ENCODE measurements around the gene CEP72.

Gene CEP72, protein sequence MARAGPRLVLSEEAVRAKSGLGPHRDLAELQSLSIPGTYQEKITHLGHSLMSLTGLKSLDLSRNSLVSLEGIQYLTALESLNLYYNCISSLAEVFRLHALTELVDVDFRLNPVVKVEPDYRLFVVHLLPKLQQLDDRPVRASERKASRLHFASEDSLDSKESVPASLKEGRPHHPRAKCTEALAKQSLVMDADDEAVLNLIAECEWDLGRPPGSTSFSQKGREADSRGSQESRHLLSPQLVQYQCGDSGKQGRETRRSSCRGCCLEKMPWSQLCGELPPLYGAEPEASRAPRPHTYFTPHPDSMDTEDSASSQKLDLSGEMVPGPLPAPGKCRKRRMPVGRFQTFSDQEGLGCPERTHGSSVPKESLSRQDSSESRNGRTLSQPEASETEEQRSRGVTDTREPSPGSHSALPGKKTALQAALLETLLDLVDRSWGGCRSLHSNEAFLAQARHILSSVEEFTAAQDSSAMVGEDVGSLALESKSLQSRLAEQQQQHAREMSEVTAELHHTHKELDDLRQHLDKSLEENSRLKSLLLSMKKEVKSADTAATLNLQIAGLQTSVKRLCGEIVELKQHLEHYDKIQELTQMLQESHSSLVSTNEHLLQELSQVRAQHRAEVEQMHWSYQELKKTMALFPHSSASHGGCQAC

DNA sequence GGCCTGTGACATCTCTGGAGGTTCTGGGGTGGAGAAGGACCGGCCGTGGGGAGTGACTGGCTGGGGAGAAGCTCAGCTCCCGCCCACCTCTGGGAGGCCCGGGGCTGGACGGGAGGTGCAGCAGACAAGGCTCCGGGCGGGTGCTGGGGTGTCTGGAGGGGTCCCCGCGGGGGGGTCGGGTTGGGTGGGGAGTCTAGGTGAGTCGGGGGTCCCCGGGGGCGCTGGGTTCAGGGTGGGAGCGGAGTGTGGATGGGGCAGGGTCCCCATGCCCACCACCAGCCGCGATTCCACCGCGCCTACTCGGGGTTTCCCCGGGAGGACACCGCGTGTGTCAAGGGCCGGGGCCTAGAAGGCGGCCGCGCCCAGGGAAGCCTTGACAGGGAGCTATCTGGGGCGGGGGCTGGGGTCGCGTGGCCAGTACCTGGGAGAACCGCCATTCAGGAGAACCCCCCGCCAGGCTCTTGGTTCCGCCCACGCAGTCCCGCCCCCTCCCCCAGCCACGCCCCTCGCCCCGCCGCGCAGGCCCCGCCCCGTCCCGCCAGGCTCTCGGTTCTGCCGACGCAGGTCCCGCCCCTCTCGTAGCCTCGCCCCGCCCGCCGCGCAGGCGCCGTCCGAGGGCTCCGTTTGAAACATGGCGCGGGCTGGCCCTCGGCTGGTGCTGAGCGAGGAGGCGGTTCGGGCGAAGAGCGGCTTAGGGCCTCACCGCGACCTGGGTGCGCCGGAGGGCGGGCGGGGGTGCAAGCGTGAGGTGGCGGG lies at the start of gene CEP72:
TSS of gene CEP72 (plus strand) at position 610 of the 756 bp plus-strand sequence. CDS start at position 632, 22 bp downstream.
- H3K27ac Mint-ChIP-seq: peak within 1 kb of the TSS; percentile 93
- peaks cover 9% of the 10 kb centered on the region for H3K27me3 Mint-ChIP-seq
- H3K9me3 Mint-ChIP-seq: peaks cover 9% of the 10 kb centered on the region
- H3K4me3 Mint-ChIP-seq: peak within 1 kb of the TSS; percentile 98
- peak; percentile 96 for DNase-seq
- peak; percentile 77 for ATAC-seq
- peaks cover 45% of the 10 kb centered on the region for H3K4me1 Mint-ChIP-seq
- peaks cover 16% of the 10 kb centered on the region for H3K36me3 Mint-ChIP-seq (ENCODE audit: low read depth)

DNA sequence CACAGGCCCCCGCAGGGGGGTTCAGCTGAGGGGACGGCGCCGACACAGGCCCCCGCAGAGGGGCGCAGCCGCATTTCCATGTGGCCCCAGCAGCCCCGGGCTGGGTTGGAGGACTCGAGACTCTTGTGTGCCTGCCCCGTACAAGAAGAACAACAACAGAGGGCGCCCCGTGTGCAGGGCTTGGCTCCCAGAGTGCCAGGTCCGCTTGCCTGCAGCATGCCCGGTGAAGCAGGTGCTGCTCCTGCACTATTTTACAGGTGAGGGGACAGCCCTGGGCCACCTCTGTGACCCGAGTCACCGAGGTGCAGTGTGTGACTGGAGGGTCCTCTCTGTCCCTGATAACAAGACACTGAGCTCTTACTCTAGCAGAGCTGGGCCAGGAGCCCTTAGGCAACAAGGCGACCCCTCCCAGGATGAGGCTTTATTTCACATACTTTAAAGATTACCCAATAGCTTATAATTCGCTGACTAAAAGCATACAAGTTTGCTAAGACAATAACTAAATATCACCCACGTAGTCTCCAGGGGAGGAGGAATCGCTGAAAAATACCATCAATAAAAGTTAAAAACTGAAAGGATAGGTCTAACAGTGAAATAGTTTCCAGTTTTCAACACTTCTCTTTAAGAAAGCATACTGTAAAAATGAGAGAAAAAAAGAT lies 46.2 kb upstream of the CEP72 start:
- no peaks in the 10 kb centered on the region for H3K9me3 Mint-ChIP-seq
- DNase-seq (no peak), ATAC-seq (no peak)
- H3K27me3 Mint-ChIP-seq: peaks cover 28% of the 10 kb centered on the region
- no peaks in the 10 kb centered on the region for H3K4me1 Mint-ChIP-seq
- H3K27ac Mint-ChIP-seq: no peak overlapping the region
- no peak overlapping the region for H3K4me3 Mint-ChIP-seq
- no peaks in the 10 kb centered on the region for H3K36me3 Mint-ChIP-seq (ENCODE audit: low read depth)

DNA sequence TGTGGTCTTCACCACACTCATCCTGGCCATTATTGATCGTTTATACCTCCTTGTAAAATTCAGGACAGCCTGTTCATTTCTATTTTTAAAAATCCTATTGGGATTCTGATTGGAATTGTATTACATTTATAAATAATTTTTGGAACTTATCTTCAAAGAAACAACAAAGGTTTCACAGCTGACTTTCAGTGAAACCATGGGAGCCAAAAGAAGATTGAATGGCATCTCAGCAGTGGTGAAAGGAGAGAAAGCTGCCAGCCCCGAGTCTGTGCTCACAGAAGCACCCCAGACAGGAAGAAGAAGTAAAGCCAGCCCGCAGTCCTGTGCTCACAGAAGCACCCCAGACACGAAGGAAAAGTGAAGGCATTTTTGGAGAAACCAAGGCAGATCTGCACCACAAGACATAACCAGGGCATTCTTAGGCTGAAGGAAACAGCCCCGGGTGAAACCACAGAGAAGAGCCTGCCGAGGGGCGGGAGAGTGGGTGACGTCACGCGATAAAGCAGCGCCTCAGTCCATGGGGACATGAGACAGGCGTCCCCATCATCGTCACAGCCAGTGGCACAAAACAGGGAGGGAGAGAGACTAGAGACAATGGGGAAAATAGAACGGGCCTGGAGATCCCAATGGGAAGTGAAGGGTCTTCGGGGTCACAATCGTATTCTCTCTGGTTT lies 45.4 kb upstream of the CEP72 start:
- Mint-ChIP-seq H3K36me3 (ENCODE audit: low read depth) (no peaks in the 10 kb centered on the region), H3K9me3 (no peaks in the 10 kb centered on the region), H3K4me3 (no peak overlapping the region), H3K27ac (no peak overlapping the region), H3K27me3 (peaks cover 25% of the 10 kb centered on the region), H3K4me1 (no peaks in the 10 kb centered on the region)
- DNase-seq (no peak), ATAC-seq (no peak)

DNA sequence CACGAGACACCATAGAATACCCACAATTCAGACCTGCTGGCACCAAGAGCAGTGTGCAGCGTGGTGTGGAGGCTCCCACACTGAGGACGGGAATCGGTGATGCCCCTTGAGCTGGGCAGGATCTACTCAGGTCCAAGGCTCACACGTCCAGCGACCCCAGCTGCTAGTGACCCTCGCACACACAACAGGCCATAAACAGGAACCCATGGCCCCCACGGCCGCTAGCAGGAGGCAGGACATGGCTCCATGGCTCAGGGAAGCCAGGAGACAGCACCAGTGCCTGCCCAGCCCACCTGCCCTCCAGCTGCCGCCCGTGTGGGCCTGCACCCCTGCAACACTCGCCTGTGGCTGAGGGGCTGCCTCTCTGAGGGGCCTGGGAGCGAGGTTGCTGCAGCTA lies 44.5 kb upstream of the CEP72 start:
- H3K9me3 Mint-ChIP-seq: no peaks in the 10 kb centered on the region
- H3K27me3 Mint-ChIP-seq: peaks cover 27% of the 10 kb centered on the region
- no peaks in the 10 kb centered on the region for H3K4me1 Mint-ChIP-seq
- ATAC-seq: no peak
- H3K27ac Mint-ChIP-seq: no peak overlapping the region
- no peak for DNase-seq
- no peak overlapping the region for H3K4me3 Mint-ChIP-seq
- H3K36me3 Mint-ChIP-seq (ENCODE audit: low read depth): no peaks in the 10 kb centered on the region

DNA sequence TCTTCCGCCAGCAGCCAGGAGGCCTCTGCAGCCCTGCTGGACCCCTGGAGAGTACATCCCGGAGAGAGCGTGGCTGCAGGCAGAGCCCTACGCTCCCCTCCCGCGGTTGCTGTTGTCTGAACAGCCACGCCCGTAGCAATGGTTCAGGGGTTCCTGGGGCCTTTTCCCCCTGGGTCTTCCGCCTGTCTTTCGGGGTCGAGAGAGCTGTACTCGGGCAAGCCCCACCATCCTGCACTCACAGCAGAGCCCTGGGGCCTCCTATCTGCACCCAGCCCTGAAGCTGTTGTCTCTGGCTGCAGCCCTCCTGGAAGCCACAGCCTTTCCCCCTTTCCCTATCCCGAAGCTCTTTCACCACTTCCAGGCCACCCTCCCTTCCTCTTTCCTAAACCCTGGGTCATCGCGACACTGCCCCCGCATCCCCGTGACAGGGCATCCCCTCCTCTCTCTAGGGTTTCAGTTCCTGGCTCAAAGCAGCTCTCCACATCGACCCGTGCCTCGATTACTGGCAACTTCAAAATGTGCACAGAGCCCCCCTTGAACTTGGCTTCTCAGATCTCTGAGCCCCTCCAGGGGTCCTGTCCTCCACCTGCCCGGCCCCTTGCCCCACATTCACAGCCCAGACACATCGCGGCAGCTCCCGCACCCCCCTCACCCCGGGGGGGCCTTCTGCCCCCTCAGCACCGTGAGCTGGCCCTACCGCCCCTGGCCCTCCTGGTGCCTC lies 43.9 kb upstream of the CEP72 start:
- Mint-ChIP-seq H3K27ac (no peak overlapping the region), H3K9me3 (no peaks in the 10 kb centered on the region), H3K36me3 (ENCODE audit: low read depth) (no peaks in the 10 kb centered on the region), H3K4me3 (no peak overlapping the region), H3K27me3 (peaks cover 27% of the 10 kb centered on the region), H3K4me1 (no peaks in the 10 kb centered on the region)
- no peak for ATAC-seq
- no peak for DNase-seq

DNA sequence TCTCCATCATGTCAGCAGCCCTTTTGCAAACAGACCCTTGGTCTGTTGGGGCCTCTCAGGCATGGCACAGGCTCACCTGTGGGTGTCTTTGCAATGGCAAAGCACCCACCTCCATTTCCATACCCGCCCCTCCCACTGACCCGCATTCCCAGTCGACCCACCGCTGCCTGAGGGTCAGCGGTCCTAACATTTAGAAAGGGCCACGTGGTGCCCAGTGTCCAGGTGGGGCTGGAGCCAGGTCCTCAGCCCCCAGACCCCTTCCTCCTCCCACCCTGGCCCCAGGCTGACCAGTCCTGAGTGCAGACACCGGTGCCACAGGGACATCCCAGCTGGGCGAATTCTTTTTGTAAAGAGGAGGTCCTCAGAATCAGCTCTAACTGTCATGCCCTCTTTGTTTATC lies 43.3 kb upstream of the CEP72 start:
- H3K4me1 Mint-ChIP-seq: no peaks in the 10 kb centered on the region
- no peak overlapping the region for H3K27ac Mint-ChIP-seq
- DNase-seq (no peak), ATAC-seq (no peak)
- no peaks in the 10 kb centered on the region for H3K9me3 Mint-ChIP-seq
- H3K4me3 Mint-ChIP-seq: no peak overlapping the region
- H3K36me3 Mint-ChIP-seq (ENCODE audit: low read depth): no peaks in the 10 kb centered on the region
- peaks cover 31% of the 10 kb centered on the region for H3K27me3 Mint-ChIP-seq

DNA sequence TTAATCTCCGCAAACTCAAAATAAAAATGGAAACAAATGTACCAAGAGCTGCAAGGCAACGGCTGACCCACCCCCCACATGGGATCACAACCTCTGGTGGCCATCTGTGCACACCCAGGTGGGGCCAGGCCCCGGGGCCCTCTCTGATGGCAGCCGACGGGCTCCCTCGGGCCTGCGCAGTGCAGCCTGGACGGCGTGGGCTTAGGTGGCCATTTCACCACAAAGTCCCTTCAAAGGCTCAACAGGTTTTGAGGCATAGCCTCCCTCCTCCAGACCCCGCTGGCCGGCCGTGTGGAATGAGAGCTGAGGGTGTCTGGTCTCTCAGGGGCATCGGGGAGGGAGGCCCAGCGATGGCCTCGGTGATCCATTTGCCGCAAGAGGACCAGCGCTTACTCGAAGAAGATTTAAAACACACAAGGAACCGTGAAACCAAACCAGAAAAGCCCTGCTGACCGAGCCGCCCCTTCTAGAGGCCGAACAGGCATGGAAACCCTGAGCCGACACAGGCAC lies 42.7 kb upstream of the CEP72 start:
- Mint-ChIP-seq H3K4me3 (no peak overlapping the region), H3K4me1 (no peaks in the 10 kb centered on the region), H3K27me3 (peaks cover 31% of the 10 kb centered on the region), H3K27ac (no peak overlapping the region), H3K36me3 (ENCODE audit: low read depth) (no peaks in the 10 kb centered on the region), H3K9me3 (no peaks in the 10 kb centered on the region)
- ATAC-seq (no peak), DNase-seq (no peak)

DNA sequence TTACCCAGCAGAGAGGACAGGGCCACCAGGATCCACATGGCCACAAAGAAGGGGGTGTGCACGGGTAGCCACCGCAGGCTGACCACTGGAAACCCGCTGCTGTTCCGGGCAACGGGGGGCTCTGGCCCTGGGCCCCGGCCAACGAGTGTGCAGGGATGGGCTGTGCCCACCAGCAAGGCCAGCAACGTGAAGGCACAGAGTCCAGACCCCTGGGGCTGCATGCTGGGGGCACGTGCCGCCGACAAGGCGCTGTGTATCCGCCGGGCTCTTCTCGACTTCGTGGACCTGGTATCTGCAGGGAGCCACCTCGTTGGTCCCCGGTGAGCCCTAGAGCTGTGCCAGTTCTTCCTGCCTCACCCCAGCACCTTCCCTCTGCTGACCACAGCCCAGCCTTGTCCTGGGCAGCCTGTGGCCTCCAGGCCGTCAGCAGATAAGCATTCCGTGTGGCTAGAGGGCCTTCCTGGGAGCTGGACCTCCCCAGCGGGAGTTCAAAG lies 42.2 kb upstream of the CEP72 start:
- DNase-seq: no peak
- H3K27me3 Mint-ChIP-seq: peaks cover 31% of the 10 kb centered on the region
- H3K36me3 Mint-ChIP-seq (ENCODE audit: low read depth): no peaks in the 10 kb centered on the region

DNA sequence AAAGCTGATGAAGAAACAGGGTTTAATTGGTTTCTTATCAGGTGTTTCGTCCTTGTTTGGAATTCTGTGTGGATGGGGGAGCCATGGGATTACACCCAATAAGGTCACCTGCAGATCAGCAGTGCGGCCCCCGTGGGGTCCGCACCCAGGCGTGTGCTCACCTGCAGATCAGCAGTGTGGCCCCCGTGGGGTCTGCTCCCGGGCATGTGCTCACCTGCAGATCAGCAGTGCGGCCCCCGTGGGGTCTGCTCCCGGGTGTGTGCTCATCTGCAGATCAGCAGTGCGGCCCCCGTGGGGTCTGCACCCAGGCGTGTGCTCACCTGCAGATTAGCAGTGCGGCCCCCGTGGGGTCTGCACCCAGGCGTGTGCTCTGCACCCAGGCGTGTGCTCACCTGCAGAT lies 41.7 kb upstream of the CEP72 start:
- no peak overlapping the region for H3K27ac Mint-ChIP-seq
- H3K9me3 Mint-ChIP-seq: peaks cover 4% of the 10 kb centered on the region
- ATAC-seq (no peak), DNase-seq (no peak)
- H3K4me3 Mint-ChIP-seq: no peak overlapping the region
- no peaks in the 10 kb centered on the region for H3K36me3 Mint-ChIP-seq (ENCODE audit: low read depth)
- H3K27me3 Mint-ChIP-seq: peaks cover 31% of the 10 kb centered on the region
- H3K4me1 Mint-ChIP-seq: no peaks in the 10 kb centered on the region

More for the DNA sequence above, 42.2 kb upstream of the CEP72 start:
- Mint-ChIP-seq H3K27ac (no peak overlapping the region), H3K9me3 (no peaks in the 10 kb centered on the region), H3K4me1 (no peaks in the 10 kb centered on the region), H3K4me3 (no peak overlapping the region)
- no peak for ATAC-seq

DNA sequence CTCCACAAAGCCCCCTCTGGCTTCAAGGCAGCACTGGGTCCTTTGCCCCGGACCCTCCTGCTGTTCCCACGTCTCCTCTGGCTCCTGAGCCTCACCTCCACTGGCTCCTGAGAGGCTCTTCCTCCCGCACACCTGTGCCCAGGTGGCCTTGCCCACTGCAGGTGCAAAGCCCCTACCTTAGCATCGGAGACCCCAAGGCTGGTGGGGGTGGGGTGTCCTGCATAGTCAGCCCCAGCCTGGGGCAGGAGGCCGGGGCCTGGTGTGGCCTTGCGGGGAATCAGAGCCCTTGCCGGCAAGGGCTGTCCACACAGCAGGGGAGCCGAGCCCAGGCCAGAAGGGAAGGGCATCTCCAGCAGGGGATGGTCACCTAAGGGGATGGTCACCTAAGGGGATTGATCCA lies 41.3 kb upstream of the CEP72 start:
- Mint-ChIP-seq H3K4me1 (no peaks in the 10 kb centered on the region), H3K27me3 (peaks cover 33% of the 10 kb centered on the region), H3K36me3 (ENCODE audit: low read depth) (no peaks in the 10 kb centered on the region), H3K27ac (no peak overlapping the region), H3K4me3 (no peak overlapping the region), H3K9me3 (peaks cover 8% of the 10 kb centered on the region)
- no peak for DNase-seq
- no peak for ATAC-seq

DNA sequence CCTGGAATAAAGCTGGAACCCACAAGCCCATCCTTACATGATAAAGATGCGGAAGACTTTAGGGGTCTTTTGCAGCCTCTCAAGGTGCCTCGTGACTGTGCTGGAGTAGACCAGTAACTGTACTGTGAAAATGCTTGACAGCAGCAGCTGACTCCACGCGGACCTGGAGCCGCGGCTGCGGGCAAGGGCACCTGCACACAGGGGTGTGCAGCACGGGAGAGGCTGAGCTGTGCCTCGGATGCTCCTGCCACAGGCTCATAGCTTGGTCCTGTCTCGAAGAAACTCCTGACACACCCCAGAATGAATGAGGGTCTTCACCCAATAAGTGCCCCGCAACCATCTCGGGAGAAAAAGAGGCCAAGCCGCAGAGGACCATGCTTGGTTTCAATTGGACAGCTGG lies 40.3 kb upstream of the CEP72 start:
- peaks cover 2% of the 10 kb centered on the region for H3K36me3 Mint-ChIP-seq (ENCODE audit: low read depth)
- peaks cover 15% of the 10 kb centered on the region for H3K9me3 Mint-ChIP-seq
- no peak overlapping the region for H3K27ac Mint-ChIP-seq
- DNase-seq (no peak), ATAC-seq (no peak)
- H3K27me3 Mint-ChIP-seq: peaks cover 30% of the 10 kb centered on the region
- no peak overlapping the region for H3K4me3 Mint-ChIP-seq
- no peaks in the 10 kb centered on the region for H3K4me1 Mint-ChIP-seq

DNA sequence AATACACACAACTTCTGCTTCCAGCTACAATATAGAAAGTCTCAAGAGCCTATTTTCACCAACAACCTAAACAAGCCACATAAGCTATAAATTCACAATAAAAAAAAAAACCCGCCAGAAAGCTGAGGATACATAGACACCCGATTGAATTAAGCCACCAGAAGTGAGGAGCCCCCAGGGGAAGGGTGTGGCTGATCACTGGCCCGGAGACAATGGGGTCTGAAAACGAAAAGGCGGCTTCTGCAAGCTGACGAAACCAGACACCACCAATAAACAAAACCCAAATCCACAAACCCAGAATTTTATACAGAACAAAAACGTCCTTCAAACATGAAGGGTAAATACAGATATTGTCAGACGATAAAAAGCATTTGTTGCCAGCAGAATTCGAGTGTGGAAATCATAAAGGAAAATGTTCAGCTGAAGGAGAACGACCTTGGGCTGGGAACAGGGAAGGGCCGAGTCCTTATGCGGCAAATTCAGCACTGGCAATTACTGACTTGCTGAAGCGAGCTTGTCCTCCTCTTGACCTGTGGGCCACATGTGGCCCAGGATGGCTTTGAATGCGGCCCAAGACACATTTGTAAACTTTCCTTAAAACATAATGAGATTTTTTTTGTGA lies 39.6 kb upstream of the CEP72 start:
- Mint-ChIP-seq H3K4me3 (no peak overlapping the region), H3K27me3 (peaks cover 26% of the 10 kb centered on the region), H3K36me3 (ENCODE audit: low read depth) (peaks cover 2% of the 10 kb centered on the region), H3K27ac (no peak overlapping the region), H3K4me1 (no peaks in the 10 kb centered on the region), H3K9me3 (peaks cover 22% of the 10 kb centered on the region)
- no peak for ATAC-seq
- DNase-seq: no peak

DNA sequence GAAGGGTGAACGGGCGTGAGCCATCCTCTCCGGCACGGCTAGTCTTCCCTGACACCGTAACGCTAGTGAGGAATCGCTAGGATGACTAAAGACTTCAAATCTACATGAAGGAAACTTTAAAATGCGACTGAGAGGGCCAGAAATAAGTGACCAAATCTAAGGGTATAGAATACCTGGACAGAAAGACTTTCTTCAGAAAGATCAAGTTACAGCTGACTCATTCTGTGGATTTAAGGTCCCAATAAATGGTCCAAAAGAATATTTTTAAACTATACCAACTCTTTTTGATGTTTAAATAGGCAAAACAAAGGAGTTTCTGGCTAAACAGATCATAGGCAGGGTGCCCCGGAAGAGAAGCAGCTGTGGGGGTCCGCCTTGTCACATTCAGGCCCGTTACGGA lies 38.9 kb upstream of the CEP72 start:
- peaks cover 22% of the 10 kb centered on the region for H3K27me3 Mint-ChIP-seq
- H3K36me3 Mint-ChIP-seq (ENCODE audit: low read depth): peaks cover 2% of the 10 kb centered on the region
- peaks cover 24% of the 10 kb centered on the region for H3K9me3 Mint-ChIP-seq
- no peak overlapping the region for H3K4me3 Mint-ChIP-seq
- no peaks in the 10 kb centered on the region for H3K4me1 Mint-ChIP-seq
- ATAC-seq: no peak
- no peak for DNase-seq
- H3K27ac Mint-ChIP-seq: no peak overlapping the region
